Ascending aorta (tissue), 2 donors: Measurements from ENCODE around the gene PRR23A. TPM values are rescaled to one million over a fixed set of nuclear protein-coding genes. Genes with fewer than 3 reads are reported as not detected.

Source experiments
- DNase-seq, 2 donors: peaks; one replicate each; pipeline ENCODE4 v3.0.0-alpha.2; 2019; ENCODE audit warnings: low spot score in 2 of 2
- H3K27ac ChIP-seq, 2 donors: fragments of 200-600 bp; sonication (generic); one replicate each; pipeline ENCODE4 v1.5.1; 2016 to 2017; ENCODE audit warnings: mild to moderate bottlenecking in 1 of 2
- H3K27me3 ChIP-seq: fragments of 200-600 bp; sonication (generic); one replicate; pipeline ENCODE4 v1.5.1; 2017
- H3K36me3 ChIP-seq, 2 donors: fragments of 200-600 bp; sonication (generic); one replicate each; pipeline ENCODE4 v1.5.1; 2016
- H3K4me1 ChIP-seq, 2 donors: fragments of 200-600 bp; sonication (generic); one replicate each; pipeline ENCODE4 v1.5.1; 2016 to 2017; ENCODE audit warnings: mild to moderate bottlenecking in 1 of 2
- H3K4me3 ChIP-seq, 2 donors: fragments of 200-600 bp; sonication (generic); one replicate each; pipeline ENCODE4 v1.5.1; 2016 to 2017; ENCODE audit warnings: mild to moderate bottlenecking in 1 of 2
- H3K9me3 ChIP-seq, 2 donors: fragments of 200-600 bp; sonication (generic); one replicate each; pipeline ENCODE4 v1.5.1; 2016
- intact Hi-C: fragments of 100-400 bp; cut with DNase I; formaldehyde crosslinking; loops from one replicate; pipeline ENCODE4 v1.15.1; 2023
- total RNA-seq: library from RNA; depleted of rRNA; stranded (reverse); fragments of >200 nt; gene quantifications from one replicate; pipeline ENCODE4 v1.1.0, GENCODE V29; 2016
- TF ChIP-seq, protein P1 (sequence below), 3 experiments: fragments of 200-600 bp in 2 of 3; fragments of 450-650 bp in 1 of 3; sonication (generic) in 2 of 3; IDR thresholded peaks; one replicate each; pipeline ENCODE4 v1.5.1; 2016 to 2019; ENCODE audit warnings: antibody characterized with exemption in 3 of 3, mild to moderate bottlenecking in 1 of 3, moderate library complexity in 1 of 3

PRR23A gene
- total RNA-seq, 1 donor from 2014 or later = not detected

DNA sequence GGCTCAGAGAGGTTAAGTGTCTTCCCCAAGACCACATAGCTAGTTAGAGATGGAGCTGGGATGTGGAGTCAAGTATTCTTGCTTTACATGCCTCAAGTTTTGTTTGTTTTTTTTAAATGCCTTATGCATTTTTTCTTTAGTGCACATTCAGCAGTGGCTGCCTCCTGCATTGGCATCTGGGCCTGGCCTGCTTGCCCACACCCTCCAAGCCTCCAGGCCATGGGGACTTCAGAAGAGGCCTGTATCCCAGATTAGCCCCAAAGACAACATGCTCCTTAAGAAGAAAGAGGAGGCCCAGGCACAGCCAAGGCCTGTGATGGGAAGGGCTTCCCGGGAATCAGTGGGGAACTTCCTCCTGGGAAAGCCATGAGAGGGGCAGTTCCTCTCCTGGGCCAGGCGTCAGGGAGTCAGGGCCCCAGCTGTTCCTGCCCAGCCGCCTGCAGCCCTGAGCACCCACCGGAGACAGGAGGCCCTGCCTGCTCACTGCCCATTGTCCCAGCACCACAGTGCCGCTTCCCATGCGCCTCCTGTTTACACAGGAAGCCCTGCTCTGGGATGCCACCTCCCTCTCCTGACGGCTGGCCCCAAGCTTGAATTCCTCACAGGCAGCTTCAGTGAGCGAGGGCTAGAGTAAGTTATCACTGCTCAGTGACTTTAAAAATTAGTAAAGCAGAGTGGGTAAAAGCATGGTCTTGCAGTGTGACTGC is 43.1 kb downstream of the PRR23A start:
- DNase-seq = no peak
- peaks cover 0 to 18% of the 10 kb centered on the region in 2 donors for H3K9me3 ChIP-seq
- H3K27ac ChIP-seq = no peak overlapping the region
- no peaks in the 10 kb centered on the region for H3K4me1 ChIP-seq
- intact Hi-C loops = no loop called here
- no peak overlapping the region for H3K4me3 ChIP-seq
- no peaks in the 10 kb centered on the region for H3K36me3 ChIP-seq
- no peaks in the 10 kb centered on the region for H3K27me3 ChIP-seq
- TF ChIP-seq, protein P1, sequence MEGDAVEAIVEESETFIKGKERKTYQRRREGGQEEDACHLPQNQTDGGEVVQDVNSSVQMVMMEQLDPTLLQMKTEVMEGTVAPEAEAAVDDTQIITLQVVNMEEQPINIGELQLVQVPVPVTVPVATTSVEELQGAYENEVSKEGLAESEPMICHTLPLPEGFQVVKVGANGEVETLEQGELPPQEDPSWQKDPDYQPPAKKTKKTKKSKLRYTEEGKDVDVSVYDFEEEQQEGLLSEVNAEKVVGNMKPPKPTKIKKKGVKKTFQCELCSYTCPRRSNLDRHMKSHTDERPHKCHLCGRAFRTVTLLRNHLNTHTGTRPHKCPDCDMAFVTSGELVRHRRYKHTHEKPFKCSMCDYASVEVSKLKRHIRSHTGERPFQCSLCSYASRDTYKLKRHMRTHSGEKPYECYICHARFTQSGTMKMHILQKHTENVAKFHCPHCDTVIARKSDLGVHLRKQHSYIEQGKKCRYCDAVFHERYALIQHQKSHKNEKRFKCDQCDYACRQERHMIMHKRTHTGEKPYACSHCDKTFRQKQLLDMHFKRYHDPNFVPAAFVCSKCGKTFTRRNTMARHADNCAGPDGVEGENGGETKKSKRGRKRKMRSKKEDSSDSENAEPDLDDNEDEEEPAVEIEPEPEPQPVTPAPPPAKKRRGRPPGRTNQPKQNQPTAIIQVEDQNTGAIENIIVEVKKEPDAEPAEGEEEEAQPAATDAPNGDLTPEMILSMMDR (IDR thresholded peaks at IDR 0.05) = no peak

DNA sequence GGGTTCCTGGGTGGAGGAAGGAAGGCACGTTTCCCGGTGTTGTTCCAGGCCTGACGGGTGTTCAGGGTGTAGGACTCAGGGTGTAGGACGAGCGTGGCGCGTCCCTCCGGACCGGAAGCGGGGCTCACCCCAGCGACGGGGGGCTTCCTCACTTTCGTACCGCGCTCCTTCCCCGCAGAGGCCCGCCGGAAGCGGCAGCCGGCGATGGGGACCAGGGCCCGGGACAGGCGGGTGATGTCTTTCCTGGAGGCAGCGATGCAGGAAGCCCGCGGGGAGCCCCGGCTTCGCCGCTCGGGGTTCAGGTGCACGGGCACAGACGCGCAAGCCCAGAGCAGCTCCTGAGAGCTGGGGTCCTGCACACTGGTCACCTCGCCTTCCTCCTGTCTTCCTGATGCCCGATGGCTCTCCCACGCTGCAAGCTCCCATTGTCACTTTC is 45.6 kb downstream of the PRR23A start:
- TF ChIP-seq, protein P1 (IDR thresholded peaks at IDR 0.05) = no peak
- Histone ChIP-seq H3K36me3 (no peaks in the 10 kb centered on the region), H3K4me3 (no peak overlapping the region), H3K27ac (no peak overlapping the region), H3K27me3 (no peaks in the 10 kb centered on the region), H3K9me3 (peaks cover 0 to 13% of the 10 kb centered on the region in 2 donors), H3K4me1 (no peaks in the 10 kb centered on the region)
- intact Hi-C loops = no loop called here
- DNase-seq = no peak

Other genes with a start within 250 kb of the PRR23A start
- gene PIK3CB, start 171.3 kb downstream of the PRR23A start, total RNA-seq = 9.3 TPM
- gene FOXL2, start 59.1 kb downstream of the PRR23A start, total RNA-seq = not detected
- not detected for gene FOXL2NB, start 59.1 kb downstream of the PRR23A start, total RNA-seq
- gene PRR23B, start 14.7 kb upstream of the PRR23A start, total RNA-seq = not detected
- not detected for gene PRR23C, start 38.6 kb upstream of the PRR23A start, total RNA-seq